K562 (cell line): ENCODE data around the gene SLC2A4. TPM values are rescaled to one million over a fixed set of nuclear protein-coding genes. Genes with fewer than 3 reads are reported as not detected.

ENCODE experiments used
- ATAC-seq: fragments of 200-7000 bp; cut with Tn5 transposase; 3 replicates; pipeline ENCODE4 v1.9.1; 2020; ENCODE audit warnings: moderate library complexity
- BruUV-seq: library from RNA; stranded (reverse); fragments of 400-500 nt; replicated peaks from 2 replicates; lab custom pipeline; 2021; lab: Mats Ljungman, UMichigan
- CTCF ChIA-PET: fragments of 300-600 bp; formaldehyde crosslinking; extraction: SDS; loops from one replicate; lab custom pipeline; 2021; ENCODE audit warnings: low intra/inter-chr PET ratio; lab: Yijun Ruan, JAX
- POLR2A ChIA-PET: fragments of 300-600, 350-650 bp; sonication (Branson Sonifier 250); formaldehyde crosslinking; extraction: SDS; loops from one replicate; lab custom pipeline; 2021; ENCODE audit warnings: antibody characterized with exemption, inconsistent platforms; lab: Yijun Ruan, JAX
- DNase-seq, 4 experiments: peaks; one replicate each; pipeline versions ENCODE4 v3.0.0 to v3.0.0-alpha.2; 2011 to 2018; ENCODE audit warnings: low spot score in 3 of 4, mixed read lengths in 3 of 4; ENCODE audit errors: extremely low read depth in 1 of 4
- FAIRE-seq: peaks from 2 replicates; lab custom pipeline; 2011; peaks lifted over from hg19 to GRCh38; lab: Jason Lieb, UNC
- H2AFZ ChIP-seq: 2 replicates; pipeline ENCODE4 v1.6.0; 2011; ENCODE audit warnings: low read depth, low read length, control low read depth, inconsistent platforms
- H3K27ac ChIP-seq: fragments of 200-600 bp; 3 replicates; pipeline ENCODE4 v1.8.0; 2011; ENCODE audit warnings: low read depth, mild to moderate bottlenecking, control low read depth, inconsistent platforms, low read length, moderate library complexity, mixed read lengths; ENCODE audit errors: extremely low read depth
- H3K27me3 ChIP-seq, 2 experiments: fragments of 300-600 bp in 1 of 2; 2 replicates in 1 of 2; 3 replicates in 1 of 2; pipeline versions ENCODE4 v1.6.0 to v1.8.0; 2011; ENCODE audit warnings: inconsistent platforms in 2 of 2, low read length in 2 of 2, mild to moderate bottlenecking in 1 of 2, mixed read lengths in 1 of 2, moderate library complexity in 1 of 2; ENCODE audit not compliant: control insufficient read depth in 2 of 2, insufficient read depth in 2 of 2
- H3K36me3 ChIP-seq: fragments of 300-600 bp; 3 replicates; pipeline ENCODE4 v1.8.0; 2011; ENCODE audit warnings: mild to moderate bottlenecking, low read length, inconsistent platforms; ENCODE audit not compliant: control insufficient read depth, insufficient read depth
- H3K4me1 ChIP-seq, 2 experiments: fragments of 200-600 bp in 1 of 2; replicated peaks in 1 of 2; 2 replicates in 1 of 2; 3 replicates in 1 of 2; pipeline versions ENCODE4 v1.5.1 to v1.8.0; 2011; ENCODE audit warnings: inconsistent platforms in 2 of 2, low read length in 2 of 2, mild to moderate bottlenecking in 1 of 2, mixed read lengths in 1 of 2, moderate library complexity in 1 of 2; ENCODE audit not compliant: control insufficient read depth in 2 of 2, insufficient read depth in 2 of 2
- H3K4me2 ChIP-seq: 2 replicates; pipeline ENCODE4 v1.6.1; 2011; ENCODE audit warnings: low read length, control low read depth, inconsistent platforms, mixed read lengths; ENCODE audit not compliant: insufficient read depth
- H3K4me3 ChIP-seq: fragments of 200-600 bp; sonication (generic), shearing (Covaris generic); 2 replicates; pipeline ENCODE4 v1.5.1; 2016; ENCODE audit warnings: control low read depth, inconsistent platforms
- H3K79me2 ChIP-seq: fragments of 200-600 bp; 3 replicates; pipeline ENCODE4 v1.8.0; 2011; ENCODE audit warnings: low read length, inconsistent platforms; ENCODE audit not compliant: control insufficient read depth, insufficient read depth
- H3K9ac ChIP-seq, 2 experiments: 2 replicates each; pipeline versions ENCODE4 v1.6.0 to v1.6.1; 2011; ENCODE audit warnings: low read depth in 2 of 2, low read length in 2 of 2, control low read depth in 1 of 2, inconsistent platforms in 1 of 2, mild to moderate bottlenecking in 1 of 2, mixed read lengths in 1 of 2; ENCODE audit not compliant: insufficient read depth in 1 of 2
- H3K9me1 ChIP-seq: one replicate; pipeline ENCODE4 v1.6.0; 2011; ENCODE audit warnings: inconsistent platforms, mild to moderate bottlenecking, low read length, moderate library complexity; ENCODE audit not compliant: control insufficient read depth, insufficient read depth
- H3K9me3 ChIP-seq: replicated peaks from 2 replicates; pipeline ENCODE4 v1.5.1; 2011; ENCODE audit warnings: low read depth, low read length, inconsistent platforms; ENCODE audit not compliant: control insufficient read depth, insufficient read depth
- H4K20me1 ChIP-seq: replicated peaks from 2 replicates; pipeline ENCODE4 v1.6.1; 2011; ENCODE audit warnings: low read length, inconsistent platforms, mixed read lengths; ENCODE audit not compliant: control insufficient read depth, insufficient read depth
- COPS2 ChIP-seq: fragments of 450-650 bp; conservative IDR thresholded peaks from 2 replicates; pipeline ENCODE4 v1.6.1; 2016; ENCODE audit warnings: mild to moderate bottlenecking, moderate library complexity
- MEF2A ChIP-seq: IDR thresholded peaks from 2 replicates; pipeline ENCODE4 v1.6.1; 2011; ENCODE audit warnings: low read depth, mild to moderate bottlenecking, low read length, moderate library complexity; ENCODE audit not compliant: control insufficient read depth
- MITF ChIP-seq: IDR thresholded peaks from 2 replicates; pipeline ENCODE4 v1.6.1; 2014; ENCODE audit warnings: antibody characterized with exemption
- MYNN ChIP-seq, 2 experiments: sonication (generic); formaldehyde crosslinking in 1 of 2; IDR thresholded peaks; 2 replicates each; pipeline versions ENCODE4 v1.5.0 to v1.6.1; 2016 to 2020; ENCODE audit warnings: antibody characterized with exemption in 1 of 2, missing genetic modification reagents in 1 of 2
- SIX5 ChIP-seq, 2 experiments: IDR thresholded peaks; 2 replicates each; pipeline ENCODE4 v1.6.1; 2011; ENCODE audit warnings: low read length in 2 of 2, borderline replicate concordance in 1 of 2, low read depth in 1 of 2, mild to moderate bottlenecking in 1 of 2, moderate library complexity in 1 of 2; ENCODE audit not compliant: insufficient read depth in 1 of 2
- SNRNP70 ChIP-seq: fragments of 200-400 bp; formaldehyde crosslinking; optimal IDR thresholded peaks from 2 replicates; pipeline ENCODE3; 2017; ENCODE audit warnings: low read depth, low read length
- THRAP3 ChIP-seq: fragments of 450-650 bp; IDR thresholded peaks from 2 replicates; pipeline ENCODE4 v1.6.1; 2016; ENCODE audit warnings: mild to moderate bottlenecking, inconsistent platforms, borderline replicate concordance
- ZNF143 ChIP-seq: sonication (generic); formaldehyde crosslinking; IDR thresholded peaks from 2 replicates; pipeline ENCODE4 v1.9.0; 2022; ENCODE audit warnings: mild to moderate bottlenecking, missing genetic modification reagents
- ZNF274 ChIP-seq: IDR thresholded peaks from 2 replicates; pipeline ENCODE4 v1.6.1; 2011; ENCODE audit warnings: low read depth, mild to moderate bottlenecking, low read length, moderate library complexity, borderline replicate concordance
- ZNF282 ChIP-seq: sonication (generic); formaldehyde crosslinking; IDR thresholded peaks from 2 replicates; pipeline ENCODE4 v1.8.1; 2023; ENCODE audit warnings: missing genetic modification reagents
- ZNF583 ChIP-seq: fragments of 250-450 bp; sonication (Bioruptor Pico); IDR thresholded peaks from 2 replicates; pipeline ENCODE4 v1.4.0; 2020
- WGBS: fragments of 100-300 bp; shearing (Covaris generic); methylation state at CpG from one replicate; pipeline ENCODE4 v1.1.6; 2016; ENCODE audit warnings: low coverage, mixed read lengths; ENCODE audit not compliant: insufficient coverage; ENCODE audit errors: missing lambda C conversion rate; 5-methylcytosine and 5-hydroxymethylcytosine counted together
- in situ Hi-C: fragments of 300-500 bp; cut with MboI; formaldehyde crosslinking; loops from 4 replicates; pipeline ENCODE4 v1.15.0; 2018; ENCODE audit warnings: inconsistent platforms, mixed read lengths
- intact Hi-C: fragments of 100-400 bp; cut with micrococcal nuclease; formaldehyde crosslinking; loops from 2 replicates; pipeline ENCODE4 v1.14.2; 2022
- polyA plus RNA-seq, 8 experiments: library from polyadenylated mRNA; depleted of rRNA in 4 of 8; stranded (reverse) in 5 of 8; unstranded in 3 of 8; fragments of >200 nt; fragmentation: Nextera tagmentation in 2 of 8; fragmentation: Illumina TruSeq in 1 of 8; extraction: Ambion mirVana in 2 of 8; extraction: Trizol in 1 of 8; gene quantifications; 2 replicates each; pipeline versions ENCODE4 v1.2.1 to v1.2.3, GENCODE V29; 2011 to 2014; ENCODE audit warnings: inconsistent platforms in 1 of 8, missing spikeins in 1 of 8
- total RNA-seq, 7 experiments: library from RNA; depleted of rRNA in 6 of 7; stranded (reverse); fragments of >200 nt in 6 of 7; fragmentation: Illumina TruSeq in 2 of 7; extraction: Trizol in 2 of 7; gene quantifications; 2 replicates each; pipeline versions ENCODE4 v1.2.1 to v1.2.3, GENCODE V29; 2011 to 2021; ENCODE audit warnings: low replicate concordance in 1 of 7
- TF ChIP-seq, protein P1 (sequence below): fragments of 250-450 bp; sonication (Bioruptor Pico); IDR thresholded peaks from 2 replicates; pipeline ENCODE4 v1.5.0; 2021; ENCODE audit warnings: mild to moderate bottlenecking, borderline replicate concordance
- TF ChIP-seq, protein P2 (sequence below): sonication (generic); formaldehyde crosslinking; IDR thresholded peaks from 2 replicates; pipeline ENCODE4 v1.8.0; 2023; ENCODE audit warnings: mild to moderate bottlenecking, missing genetic modification reagents

Gene SLC2A4
- total and polyA plus RNA-seq, 9 of the 15 experiments (the other 6 are each of a cell fraction or from before 2014, with no cell fraction given): 0.74 to 3.5 (median 1.6) TPM

- TF ChIP-seq SIX5 (IDR thresholded peaks at IDR 0.05; ENCODE audit: borderline replicate concordance in 1 of 2, insufficient read depth in 1 of 2, low read depth in 1 of 2, low read length in 2 of 2): no peak
- no peak for TF ChIP-seq THRAP3
Measured at GRCh38 chr17:7290166-7290565, 8.6 kb downstream of the SLC2A4 start (continued).

DNA sequence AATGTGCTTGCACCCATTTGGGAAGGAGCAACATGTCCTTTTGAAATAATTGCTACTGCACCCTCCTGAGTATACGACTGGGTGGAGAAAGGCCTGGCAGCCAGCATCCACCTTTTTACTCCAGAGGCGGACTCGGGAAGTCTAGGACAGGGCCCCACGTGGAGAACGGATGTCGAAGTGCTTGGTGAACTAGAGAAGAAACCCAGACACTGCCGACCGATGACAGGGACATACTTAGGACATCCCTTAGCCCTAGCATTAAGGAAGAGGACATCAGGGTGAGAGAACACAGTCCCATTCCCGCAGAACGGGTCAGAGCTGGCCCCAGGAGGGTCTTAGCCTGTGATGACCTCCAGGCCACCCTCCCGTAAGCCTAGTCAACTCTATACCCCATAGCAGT lies 9.2 kb downstream of the SLC2A4 start:
- CTCF ChIA-PET: no interaction called here
- H3K9me3 ChIP-seq: no peaks in the 10 kb centered on the region
- H3K27me3 ChIP-seq: no peaks in the 10 kb centered on the region
- H3K4me2 ChIP-seq: no peak overlapping the region
- no peaks in the 10 kb centered on the region for H3K9me1 ChIP-seq
- no peaks in the 10 kb centered on the region for H3K36me3 ChIP-seq
- POLR2A ChIA-PET: interaction anchor here (0.6 to 1.0 kb wide), 3 partner anchors 34 to 286 kb away, joined by 3 to 5 read pairs (median 3); no protein-coding TSS in a partner anchor
- BruUV-seq: no TSS peak
- no peak overlapping the region for H3K27ac ChIP-seq
- no peak overlapping the region for H2AFZ ChIP-seq
- WGBS: 27% methylated on average over 10 of the region's 11 CpGs
- in situ Hi-C loops (no loop called here), intact Hi-C loops (no loop called here)
- H3K4me1 ChIP-seq: peaks cover 11 to 43% of the 10 kb centered on the region in 2 experiments
- ATAC-seq (no peak), FAIRE-seq (no peak), DNase-seq (no peak)
- H3K9ac ChIP-seq: no peak overlapping the region; a peak in 1 of 4 replicates
- no peaks in the 10 kb centered on the region for H3K79me2 ChIP-seq
- H3K4me3 ChIP-seq: no peak overlapping the region
- no peaks in the 10 kb centered on the region for H4K20me1 ChIP-seq
- TF ChIP-seq, protein P1, sequence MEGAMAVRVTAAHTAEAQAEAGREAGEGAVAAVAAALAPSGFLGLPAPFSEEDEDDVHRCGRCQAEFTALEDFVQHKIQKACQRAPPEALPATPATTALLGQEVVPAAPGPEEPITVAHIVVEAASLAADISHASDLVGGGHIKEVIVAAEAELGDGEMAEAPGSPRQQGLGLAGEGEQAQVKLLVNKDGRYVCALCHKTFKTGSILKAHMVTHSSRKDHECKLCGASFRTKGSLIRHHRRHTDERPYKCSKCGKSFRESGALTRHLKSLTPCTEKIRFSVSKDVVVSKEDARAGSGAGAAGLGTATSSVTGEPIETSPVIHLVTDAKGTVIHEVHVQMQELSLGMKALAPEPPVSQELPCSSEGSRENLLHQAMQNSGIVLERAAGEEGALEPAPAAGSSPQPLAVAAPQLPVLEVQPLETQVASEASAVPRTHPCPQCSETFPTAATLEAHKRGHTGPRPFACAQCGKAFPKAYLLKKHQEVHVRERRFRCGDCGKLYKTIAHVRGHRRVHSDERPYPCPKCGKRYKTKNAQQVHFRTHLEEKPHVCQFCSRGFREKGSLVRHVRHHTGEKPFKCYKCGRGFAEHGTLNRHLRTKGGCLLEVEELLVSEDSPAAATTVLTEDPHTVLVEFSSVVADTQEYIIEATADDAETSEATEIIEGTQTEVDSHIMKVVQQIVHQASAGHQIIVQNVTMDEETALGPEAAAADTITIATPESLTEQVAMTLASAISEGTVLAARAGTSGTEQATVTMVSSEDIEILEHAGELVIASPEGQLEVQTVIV (CRISPR knock-in tag): no peak
- TF ChIP-seq COPS2 (no peak), MEF2A (no peak), SNRNP70 (no peak), ZNF274 (no peak), MITF (no peak), ZNF583 (no peak), MYNN (IDR thresholded peaks at IDR 0.05) (no peak), MYNN (CRISPR knock-in tag; IDR thresholded peaks at IDR 0.05) (no peak), ZNF143 (CRISPR knock-in tag) (no peak), ZNF282 (CRISPR knock-in tag) (no peak)
- TF ChIP-seq, protein P2, sequence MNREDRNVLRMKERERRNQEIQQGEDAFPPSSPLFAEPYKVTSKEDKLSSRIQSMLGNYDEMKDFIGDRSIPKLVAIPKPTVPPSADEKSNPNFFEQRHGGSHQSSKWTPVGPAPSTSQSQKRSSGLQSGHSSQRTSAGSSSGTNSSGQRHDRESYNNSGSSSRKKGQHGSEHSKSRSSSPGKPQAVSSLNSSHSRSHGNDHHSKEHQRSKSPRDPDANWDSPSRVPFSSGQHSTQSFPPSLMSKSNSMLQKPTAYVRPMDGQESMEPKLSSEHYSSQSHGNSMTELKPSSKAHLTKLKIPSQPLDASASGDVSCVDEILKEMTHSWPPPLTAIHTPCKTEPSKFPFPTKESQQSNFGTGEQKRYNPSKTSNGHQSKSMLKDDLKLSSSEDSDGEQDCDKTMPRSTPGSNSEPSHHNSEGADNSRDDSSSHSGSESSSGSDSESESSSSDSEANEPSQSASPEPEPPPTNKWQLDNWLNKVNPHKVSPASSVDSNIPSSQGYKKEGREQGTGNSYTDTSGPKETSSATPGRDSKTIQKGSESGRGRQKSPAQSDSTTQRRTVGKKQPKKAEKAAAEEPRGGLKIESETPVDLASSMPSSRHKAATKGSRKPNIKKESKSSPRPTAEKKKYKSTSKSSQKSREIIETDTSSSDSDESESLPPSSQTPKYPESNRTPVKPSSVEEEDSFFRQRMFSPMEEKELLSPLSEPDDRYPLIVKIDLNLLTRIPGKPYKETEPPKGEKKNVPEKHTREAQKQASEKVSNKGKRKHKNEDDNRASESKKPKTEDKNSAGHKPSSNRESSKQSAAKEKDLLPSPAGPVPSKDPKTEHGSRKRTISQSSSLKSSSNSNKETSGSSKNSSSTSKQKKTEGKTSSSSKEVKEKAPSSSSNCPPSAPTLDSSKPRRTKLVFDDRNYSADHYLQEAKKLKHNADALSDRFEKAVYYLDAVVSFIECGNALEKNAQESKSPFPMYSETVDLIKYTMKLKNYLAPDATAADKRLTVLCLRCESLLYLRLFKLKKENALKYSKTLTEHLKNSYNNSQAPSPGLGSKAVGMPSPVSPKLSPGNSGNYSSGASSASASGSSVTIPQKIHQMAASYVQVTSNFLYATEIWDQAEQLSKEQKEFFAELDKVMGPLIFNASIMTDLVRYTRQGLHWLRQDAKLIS (CRISPR knock-in tag): no peak
